ENCODE results near the gene TPP2.

The TPP2 gene

DNA sequence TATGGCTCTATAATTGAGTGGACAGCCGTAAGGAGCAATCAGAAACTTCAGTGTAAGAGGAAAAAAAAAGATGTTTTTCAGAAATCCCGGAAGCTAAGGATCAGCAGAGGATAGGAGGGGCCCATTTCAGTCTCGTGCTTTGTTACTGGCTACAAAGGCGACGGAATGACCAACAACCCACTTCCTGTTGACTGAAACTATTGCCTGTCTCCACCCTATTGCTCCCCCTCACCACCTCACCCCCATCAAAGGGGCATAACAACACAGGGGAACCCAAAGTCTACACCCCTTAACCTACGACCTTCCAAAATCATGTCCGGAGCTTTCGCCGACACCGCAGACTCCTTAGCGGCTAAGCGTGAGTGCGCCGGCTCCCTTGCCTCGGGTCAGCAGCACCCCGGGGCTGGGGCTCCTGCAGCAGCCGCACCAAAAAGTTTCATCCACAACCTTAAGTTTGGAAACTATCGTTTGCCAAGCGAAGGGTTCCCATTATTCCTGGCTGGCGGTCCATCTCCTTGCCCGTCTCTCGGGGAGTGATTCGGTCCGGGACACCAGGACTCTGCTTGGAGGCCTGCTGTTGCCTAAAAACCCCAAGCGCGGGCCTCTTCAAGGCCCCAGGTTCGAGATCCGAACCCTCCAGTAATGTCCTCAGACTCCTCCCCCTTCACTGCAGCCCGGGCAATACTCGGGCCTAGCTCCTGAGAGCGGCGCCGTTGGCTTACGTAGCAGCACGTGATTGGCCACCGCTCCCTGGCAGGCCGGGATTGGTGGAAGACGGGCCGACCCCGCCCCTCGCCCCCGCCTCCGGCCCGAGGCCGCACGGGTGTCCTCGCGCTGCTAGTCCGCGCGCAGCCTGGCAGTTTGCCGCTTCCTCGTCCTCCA is at the start of gene TPP2:
TPP2 (plus strand) TSS at position 840 of the 882 bp plus-strand sequence. CDS start 53 bp downstream, outside the sequence.
- peak; percentile 75 for DNase-seq

DNA sequence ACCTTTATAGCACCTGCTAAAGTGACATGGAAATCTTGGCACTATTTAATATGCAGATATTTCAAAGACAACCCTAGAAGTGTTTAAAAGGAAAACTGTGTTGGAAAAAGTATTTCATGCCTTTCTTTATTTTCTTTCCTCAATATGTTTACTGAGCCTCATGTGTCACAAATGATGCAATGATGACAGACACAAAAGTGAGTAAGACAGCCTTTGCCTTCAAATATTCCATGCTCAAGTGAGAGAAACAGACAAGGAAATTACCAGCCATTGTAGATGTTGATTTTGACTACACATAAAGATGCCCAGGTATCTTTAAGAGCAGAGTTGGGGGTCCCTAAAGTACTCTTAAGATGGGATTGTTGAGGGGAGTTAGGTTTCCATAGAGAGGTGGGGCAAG is 48.0 kb upstream of the TPP2 start:
- DNase-seq = no peak

DNA sequence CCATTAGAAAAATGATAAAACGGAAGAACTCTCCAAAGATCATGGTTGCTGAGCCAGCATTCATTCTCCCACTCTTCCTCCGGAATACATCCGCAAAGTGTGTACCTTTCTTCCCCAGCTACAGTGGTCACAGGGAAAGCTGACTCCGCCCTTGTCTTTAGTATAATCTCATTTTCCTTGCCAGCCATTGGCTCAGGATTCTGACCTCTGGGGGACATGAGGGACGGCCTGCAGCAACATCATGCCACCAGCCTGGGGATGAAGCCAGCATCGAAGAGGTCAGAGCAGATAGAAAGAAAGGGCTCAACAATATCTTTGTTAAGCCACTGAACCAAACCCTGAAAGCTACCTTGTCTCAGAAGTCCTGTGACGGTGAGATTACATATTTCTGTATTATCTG is 46.3 kb upstream of the TPP2 start:
- no peak for DNase-seq

DNA sequence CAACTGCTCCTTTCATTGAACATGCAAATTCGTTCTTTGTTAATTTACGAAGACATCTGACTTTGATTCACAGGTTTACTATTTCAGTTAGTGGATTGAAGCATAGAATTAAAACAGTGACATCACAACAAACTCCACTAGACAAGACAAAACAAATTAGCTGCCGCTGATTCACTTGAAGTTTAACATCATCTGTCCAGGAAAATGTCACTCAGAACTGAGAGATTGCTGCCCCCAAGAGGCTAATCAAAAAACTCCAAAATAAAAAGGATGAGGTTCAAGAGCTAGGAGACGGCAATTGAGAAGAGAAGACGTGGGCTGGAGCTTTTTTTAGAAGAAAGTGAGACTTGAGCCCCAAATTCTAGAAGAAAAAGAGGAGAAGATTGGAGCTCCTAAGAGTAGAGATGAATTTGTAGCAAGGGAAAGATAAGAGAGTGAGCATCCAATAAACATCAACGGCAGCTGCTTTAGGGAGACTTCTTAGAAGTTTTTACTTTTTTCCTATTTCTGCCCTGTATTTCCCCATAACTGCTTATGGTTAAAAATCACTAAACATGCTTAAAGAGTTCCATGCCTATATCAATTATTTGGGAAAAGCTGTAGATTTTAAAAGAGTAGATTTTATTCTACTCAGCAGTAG is 40.8 kb upstream of the TPP2 start:
- DNase-seq = no peak

DNA sequence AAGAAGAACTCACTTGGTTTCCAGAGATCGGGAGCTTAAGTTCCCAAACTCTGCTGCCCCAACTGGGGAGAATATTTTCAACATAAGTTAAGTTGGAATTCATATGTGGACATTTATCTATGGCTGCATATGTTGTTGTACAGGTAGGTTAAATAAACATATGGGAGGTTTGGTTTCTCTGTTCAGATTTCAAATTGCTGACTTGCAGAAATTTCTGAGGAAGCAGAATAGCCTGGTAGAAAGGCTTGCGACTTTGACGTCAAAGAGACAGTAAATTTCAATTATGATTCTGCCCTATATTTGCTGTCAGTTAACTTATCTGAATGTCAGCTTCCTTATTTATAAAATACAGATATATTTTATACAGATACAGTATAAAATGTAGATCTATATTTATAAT is 40.0 kb upstream of the TPP2 start:
- no peak for DNase-seq

DNA sequence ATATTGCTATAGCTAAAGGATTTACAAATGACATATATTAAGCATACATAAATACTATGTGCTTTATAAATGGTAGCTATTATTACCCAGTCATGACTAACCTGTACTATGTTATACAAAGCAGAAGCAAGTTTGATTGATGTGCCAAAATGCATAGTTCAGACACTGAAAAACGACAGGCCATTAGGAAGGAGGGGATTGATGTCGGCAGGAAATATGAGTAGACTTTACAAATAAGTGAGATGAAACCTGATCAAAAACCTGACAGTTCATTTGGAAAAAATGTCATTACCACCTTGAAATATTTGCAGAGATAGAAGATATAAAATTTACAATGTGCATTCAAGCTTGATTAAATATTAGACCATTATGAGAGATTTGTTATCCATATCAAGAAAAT is 38.8 kb upstream of the TPP2 start:
- no peak for DNase-seq

DNA sequence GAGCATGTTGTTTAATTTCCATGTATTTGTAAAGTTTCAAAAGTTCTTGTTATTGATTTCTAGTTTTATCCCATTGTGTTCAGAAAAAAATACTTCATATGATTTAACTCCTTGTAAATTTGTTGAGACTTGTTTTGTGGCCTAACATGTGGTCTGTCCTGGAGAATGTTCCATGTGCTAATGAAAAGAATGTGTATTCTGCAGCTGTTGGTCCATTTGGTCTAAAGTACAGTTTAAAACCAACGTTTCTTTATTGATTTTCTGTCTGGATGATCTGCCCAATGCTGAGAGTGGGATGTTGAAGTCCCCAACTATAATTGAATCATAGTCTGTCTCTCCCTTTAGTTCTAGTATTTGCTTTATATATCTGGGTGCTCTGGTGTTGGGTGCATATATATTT is 34.9 kb upstream of the TPP2 start:
- DNase-seq = no peak

DNA sequence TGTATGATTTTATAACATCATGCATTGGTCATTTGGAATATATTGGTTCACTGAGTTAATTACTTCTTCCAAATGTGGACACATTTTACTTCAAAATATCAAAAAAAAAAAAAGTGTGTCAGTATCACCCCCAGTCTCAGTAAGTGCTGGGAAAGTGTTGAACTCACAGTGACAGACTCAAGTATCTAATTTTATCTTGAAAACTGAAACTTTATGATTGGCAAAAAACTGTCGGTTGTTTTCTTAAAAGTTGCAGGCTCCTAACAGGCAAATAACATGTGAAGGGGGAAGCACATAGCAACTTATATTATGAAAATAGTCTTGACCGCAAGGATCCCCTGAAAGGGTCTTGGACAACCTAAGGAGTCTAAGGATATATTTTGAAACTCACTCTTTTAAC is 33.5 kb upstream of the TPP2 start:
- DNase-seq = no peak

DNA sequence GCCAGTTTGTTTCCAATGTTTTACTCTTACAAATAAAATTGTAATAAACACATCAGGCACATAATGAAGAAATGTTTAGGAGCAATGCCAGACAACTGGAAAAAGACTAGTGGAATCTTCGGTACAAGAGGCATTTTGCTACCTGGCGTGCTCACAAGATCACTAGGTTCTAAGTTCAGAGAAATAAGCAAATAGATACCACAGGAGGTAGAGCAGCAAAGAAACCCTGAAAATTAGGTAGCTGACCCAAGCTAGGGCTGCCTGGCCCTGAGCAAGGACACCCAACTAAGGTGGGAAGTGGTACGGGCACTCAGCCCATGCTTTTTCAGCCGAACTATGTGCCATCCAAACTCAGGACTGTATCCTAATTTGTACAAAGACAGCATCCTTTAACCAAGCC is 32.2 kb upstream of the TPP2 start:
- DNase-seq = no peak

DNA sequence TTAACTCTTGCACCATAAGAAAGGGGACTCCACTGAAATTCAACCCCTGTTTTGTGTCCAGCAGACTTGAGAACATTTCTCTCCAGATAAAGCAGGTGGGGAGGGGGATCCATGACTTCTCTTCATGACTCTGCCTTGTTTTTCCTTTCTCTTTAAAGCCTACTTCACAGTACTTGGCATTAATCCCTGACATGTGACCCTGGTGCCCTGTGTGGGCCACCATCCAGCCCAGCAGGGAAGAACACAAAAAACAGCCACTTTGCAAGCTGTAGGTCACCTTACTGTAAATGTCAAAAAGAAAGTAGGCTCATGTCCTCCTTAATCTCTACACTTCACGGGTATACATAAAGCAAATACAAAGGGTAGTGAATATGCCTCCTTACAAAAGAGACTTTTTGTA is 30.3 kb upstream of the TPP2 start:
- no peak for DNase-seq

DNA sequence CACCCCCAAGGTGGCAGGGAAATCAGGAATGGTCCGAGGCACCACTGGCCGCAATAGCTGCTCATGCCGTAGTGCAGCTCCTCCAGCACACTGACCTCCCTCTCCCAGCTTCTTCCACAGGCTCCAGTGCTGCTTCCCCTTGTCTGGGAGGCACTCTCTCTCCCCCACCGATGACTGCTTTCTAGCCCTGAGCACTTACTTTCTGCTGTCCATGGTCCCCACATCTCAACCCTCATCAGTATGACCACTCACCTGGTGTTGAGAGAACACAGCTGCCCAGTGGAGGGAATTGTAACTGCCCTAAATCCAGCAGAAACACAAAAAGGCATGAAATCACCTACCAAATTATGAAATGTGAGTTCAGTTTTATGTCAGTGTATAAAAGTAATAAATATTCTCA is 28.9 kb upstream of the TPP2 start:
- no peak for DNase-seq

DNA sequence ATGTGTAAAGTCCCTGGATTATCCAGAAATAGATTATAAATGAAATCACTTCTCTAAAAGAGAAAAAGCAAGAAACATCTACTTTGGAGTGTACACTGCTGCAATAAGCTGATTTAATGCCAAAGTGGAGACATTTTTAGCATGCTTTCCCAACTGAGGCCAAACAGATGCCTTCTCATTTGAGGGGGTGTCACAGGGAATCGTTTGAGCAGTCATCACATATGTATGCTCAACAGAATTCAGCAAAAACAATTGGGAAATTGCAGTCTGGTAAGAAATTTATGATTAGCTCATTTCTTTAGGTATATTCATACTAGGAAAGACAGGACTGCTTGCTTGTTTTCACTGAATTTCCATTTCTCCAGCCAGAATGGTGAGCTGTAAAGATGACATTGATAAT is 27.3 kb upstream of the TPP2 start:
- no peak for DNase-seq

DNA sequence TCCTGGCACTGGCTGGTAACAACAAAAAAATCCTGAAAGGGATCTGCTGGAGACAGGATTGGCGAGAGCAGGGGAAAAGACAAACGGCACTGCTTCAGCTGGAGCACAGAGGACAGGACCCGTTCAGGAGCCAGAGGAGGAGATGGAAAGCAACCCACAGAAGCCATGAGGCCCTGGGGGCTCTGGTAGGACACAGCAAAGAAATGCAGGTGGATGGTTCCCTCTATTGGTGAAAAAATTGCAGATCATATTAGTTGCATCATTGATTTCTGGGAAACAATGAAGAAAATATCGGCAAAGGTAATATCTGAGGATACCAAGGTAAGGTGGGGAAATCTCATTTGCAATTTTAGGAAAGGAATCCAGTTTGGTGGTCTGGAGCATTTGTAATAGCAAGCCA is 25.7 kb upstream of the TPP2 start:
- DNase-seq = no peak

DNA sequence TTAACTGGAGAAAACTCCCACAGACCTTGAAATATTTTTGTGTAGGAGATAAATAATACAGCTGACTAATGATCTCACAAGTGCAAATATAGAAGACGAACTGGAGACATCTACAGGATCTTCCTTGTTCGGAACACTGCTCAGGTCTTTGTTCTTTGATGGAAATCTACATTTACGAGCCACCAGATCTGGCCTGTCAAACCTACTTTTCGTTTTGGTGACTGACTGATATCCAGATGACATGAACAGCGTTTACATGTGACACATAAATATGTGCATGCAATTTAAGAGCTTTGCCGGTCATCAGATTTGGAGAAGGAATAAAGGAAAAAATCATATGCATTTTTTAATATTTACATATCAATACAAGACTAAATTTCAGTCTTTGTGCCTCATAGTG is 24.5 kb upstream of the TPP2 start:
- no peak for DNase-seq

DNA sequence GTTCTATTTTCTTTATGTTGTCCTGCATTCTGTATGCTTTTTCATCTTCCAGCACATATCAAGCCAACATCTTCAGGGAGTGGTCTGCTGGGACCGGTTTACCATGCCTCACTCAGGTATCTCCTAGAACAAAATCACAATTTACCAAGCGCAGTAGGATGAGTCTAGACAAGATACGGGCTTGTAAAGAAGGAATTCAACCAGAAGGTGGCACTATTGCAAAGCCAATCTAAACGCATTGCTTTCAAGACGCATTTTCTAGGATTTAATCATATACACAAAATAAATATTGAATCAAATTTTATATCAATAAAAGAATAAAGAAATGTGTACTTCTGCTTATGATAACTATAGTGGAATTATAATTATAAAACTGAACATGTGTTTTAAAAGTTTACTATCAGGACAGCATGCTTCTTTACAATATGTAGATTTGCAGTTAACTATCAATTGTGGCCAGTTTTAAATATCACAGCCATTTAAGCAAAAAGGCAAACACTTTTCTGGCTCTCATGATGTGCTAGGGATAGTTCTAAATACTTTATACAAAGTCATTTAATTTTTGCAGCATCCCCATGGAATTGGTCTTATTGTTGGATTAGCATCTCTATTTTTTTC is 16.1 kb upstream of the TPP2 start:
- peak; percentile 15 for DNase-seq

DNA sequence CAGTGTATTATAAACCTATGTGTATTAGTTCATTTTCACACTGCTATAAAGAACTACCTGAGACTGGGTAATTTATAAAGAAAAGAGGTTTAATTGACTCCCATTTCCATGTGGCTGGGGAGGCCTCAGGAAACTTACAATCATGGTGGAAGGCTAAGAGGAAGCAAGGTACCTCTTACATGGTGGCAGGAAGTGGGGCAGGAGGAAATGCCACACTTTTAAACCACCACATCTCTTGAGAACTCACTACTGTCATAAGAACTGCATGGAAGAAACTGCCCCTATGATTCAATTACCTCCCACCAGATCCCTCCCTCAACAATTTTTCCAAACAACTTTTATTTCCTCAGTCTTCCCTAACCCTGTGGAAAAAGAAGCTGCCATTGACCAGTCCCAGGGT is 14.5 kb upstream of the TPP2 start:
- DNase-seq = no peak

DNA sequence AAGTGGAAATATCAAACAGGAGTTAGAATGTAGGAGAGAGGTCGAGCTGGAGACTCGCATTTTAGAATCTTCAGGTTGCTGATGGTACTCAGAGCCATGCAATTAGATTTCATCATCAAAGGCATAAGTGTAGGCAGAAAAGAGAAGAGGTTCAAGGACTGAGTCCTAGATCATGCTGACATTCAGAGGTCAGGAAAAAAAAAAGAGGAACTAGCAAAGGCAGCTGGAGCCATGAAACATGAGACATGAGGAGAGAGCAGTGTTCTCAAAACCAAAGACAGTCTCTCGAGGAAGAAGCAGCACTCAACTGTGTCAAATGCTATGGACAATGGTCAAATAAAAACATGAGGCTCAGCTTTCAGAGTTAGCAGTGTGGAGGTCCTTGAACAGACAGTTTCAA is 12.4 kb upstream of the TPP2 start:
- DNase-seq = no peak

DNA sequence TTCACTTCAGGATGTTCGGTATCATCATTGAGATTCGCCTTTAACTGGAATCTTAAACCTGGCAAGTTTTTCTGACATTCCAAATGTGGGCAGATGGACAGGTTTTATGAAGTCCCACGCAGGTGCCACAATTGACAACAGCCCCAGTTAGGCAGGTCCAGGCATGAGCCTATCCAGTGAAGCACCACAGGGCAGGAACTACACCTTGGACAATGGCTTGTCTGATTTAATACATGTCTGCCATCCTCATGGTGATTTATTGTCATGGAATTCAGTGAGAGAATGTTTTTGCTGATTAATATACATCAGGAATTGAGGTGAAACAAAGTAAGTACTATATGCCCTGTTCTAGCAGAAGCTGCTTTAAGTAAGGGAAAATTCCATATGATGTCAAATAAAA is 10.2 kb upstream of the TPP2 start:
- no peak for DNase-seq

DNA sequence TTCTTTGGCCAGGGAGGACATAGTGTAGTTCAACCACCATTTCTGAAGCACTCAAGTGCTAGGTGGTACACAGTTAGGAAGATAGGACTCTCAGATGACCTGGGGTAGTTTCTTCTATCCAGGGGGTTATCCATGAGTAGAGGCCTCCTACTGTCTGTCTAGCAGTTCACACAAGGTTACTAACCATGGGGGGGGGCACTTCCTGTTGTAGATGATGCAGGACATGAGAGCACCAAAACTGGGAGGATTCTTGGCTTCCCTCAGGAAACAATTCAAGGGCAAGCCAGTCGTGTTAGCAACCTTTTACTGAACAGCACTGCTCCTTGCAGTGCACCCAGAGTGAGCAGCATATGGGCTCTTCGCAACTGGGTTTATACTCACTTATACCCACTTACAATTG is 8.9 kb upstream of the TPP2 start:
- DNase-seq = no peak

DNA sequence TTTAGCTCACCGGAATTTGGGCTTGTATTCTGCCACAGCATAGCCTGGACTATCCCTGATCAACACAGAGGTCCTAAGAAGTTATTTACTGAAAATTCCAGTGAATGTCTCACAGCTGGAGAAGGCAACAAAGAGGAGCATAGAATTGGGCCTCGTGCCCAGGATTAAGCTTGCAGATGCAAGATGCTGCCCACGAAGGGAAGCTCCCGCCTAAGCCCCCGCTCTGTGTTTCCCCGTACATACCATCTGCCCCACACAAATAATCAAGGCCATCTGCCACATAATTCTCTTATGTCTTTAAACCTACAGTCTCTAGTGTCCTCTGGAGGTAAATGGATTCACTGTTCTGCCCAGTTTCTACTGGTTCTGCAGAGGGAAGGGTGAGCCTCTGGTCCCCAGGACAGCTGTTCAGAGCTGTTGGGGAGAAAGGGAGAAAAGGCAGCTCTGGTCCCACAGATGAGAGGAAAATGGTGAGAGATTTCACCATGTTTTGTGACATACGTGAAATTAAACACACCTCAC is 7.4 kb upstream of the TPP2 start:
- no peak for DNase-seq

DNA sequence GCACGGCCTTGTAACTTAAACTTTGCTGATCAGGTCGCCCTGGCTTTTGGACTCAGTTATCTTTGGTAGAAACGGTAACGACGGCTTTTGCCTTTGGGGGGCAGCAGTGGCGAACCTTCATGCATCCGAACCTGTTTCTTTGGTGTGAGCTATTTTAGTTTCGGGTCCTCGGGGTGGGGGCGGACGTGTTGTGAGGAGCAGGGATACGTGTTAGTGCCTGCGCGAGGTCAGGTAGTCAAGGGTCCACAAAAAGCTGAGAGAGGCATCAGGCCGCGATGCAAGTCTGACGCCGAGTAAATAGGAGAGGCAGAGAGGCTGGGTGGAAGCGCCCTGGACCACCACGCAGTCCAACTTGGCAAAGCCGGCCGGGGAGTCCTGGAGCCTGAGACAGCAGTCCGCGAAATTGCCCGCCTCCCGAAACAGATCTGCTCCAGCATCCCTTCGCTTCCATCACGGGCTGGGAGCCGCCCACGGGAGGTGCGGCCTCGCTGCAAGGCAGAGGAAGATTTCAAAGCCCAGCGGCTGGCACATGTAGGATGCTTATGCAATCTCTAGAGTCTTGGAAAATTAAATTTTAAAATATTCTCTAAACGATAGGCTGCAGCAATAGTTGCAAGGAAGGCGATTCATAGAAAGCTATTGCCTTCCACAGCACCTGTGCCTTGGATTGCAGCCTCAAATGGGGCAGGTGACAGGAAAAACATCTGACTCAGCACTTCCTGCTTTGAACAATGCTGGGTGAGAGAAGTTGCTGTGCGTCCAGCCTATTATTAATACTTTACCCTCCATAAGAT is 4.6 kb upstream of the TPP2 start:
- peak; percentile 49 for DNase-seq

DNA sequence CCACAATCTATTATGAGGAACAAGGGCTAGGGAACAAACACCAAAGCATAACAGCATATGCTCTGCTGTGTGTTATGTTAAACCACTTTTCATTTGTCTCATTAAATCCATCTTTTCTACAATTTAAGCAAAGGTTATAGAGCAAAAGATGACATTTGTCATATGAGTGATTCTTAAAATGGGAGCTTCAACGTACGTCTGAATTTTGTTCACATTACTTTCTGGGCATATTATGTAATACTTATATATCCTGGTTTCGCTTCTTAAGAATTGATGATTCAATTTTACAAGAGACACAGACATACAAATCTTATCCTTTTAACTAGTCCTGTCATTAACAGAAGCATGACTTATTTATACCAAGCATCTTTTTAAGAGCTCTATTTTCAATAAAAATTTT is 3.3 kb upstream of the TPP2 start:
- DNase-seq = no peak

Measured in NCI-H510A (cell line).